IMR-90 (cell line): ENCODE measurements around the gene NUDT1. TPM values are rescaled to one million over a fixed set of nuclear protein-coding genes. Genes with fewer than 3 reads are reported as not detected.

Source experiments
- ATAC-seq: fragments of 200-7000 bp; cut with Tn5 transposase; 2 replicates; pipeline ENCODE4 v1.9.1; 2020; ENCODE audit warnings: low read depth, mild to moderate bottlenecking, moderate library complexity
- BruUV-seq: library from RNA; stranded (reverse); fragments of 400-500 nt; replicated peaks from 2 replicates; lab custom pipeline; 2021; lab: Mats Ljungman, UMichigan
- CTCF ChIA-PET: fragments of 300-600 bp; formaldehyde crosslinking; extraction: SDS; loops from one replicate; lab custom pipeline; 2021; ENCODE audit warnings: antibody characterized with exemption; lab: Yijun Ruan, JAX
- POLR2A ChIA-PET: fragments of 300-600 bp; sonication (Branson Sonifier 250); formaldehyde crosslinking; loops from one replicate; lab custom pipeline; 2022; ENCODE audit warnings: antibody characterized with exemption; ENCODE audit not compliant: unreplicated experiment; lab: Charles Lee
- DNase-seq: peaks from one replicate; pipeline ENCODE4 v3.0.0; 2013
- H2AFZ ChIP-seq: replicated peaks from 2 replicates; pipeline ENCODE3; 2013; ENCODE audit warnings: low read length, mild to moderate bottlenecking; ENCODE audit not compliant: poor library complexity
- H2AK5ac ChIP-seq: 2 replicates; pipeline ENCODE4 v1.6.1; 2013; ENCODE audit warnings: low read depth, low read length, inconsistent platforms
- H2AK9ac ChIP-seq: replicated peaks from 2 replicates; pipeline ENCODE3; 2013; ENCODE audit warnings: mild to moderate bottlenecking, low read depth, low read length, moderate library complexity; ENCODE audit not compliant: poor library complexity
- H2BK120ac ChIP-seq: 2 replicates; pipeline ENCODE4 v1.6.1; 2013; ENCODE audit warnings: low read depth, low read length, inconsistent platforms
- H2BK15ac ChIP-seq: 3 replicates; pipeline ENCODE4 v1.6.1; 2013; ENCODE audit warnings: low read depth, low read length, inconsistent platforms
- H2BK20ac ChIP-seq: 2 replicates; pipeline ENCODE4 v1.6.1; 2013; ENCODE audit warnings: low read depth, mild to moderate bottlenecking, inconsistent platforms, low read length, moderate library complexity
- H2BK5ac ChIP-seq: 2 replicates; pipeline ENCODE4 v1.6.1; 2013; ENCODE audit warnings: mild to moderate bottlenecking, low read depth, low read length, inconsistent platforms; ENCODE audit not compliant: poor library complexity, severe bottlenecking
- H3K14ac ChIP-seq: replicated peaks from 2 replicates; pipeline ENCODE4 v1.6.1; 2013; ENCODE audit warnings: low read depth, low read length, inconsistent platforms
- H3K18ac ChIP-seq: 2 replicates; pipeline ENCODE4 v1.6.1; 2013; ENCODE audit warnings: low read depth, low read length, control low read depth
- H3K23ac ChIP-seq: 2 replicates; pipeline ENCODE4 v1.6.1; 2013; ENCODE audit warnings: low read depth, low read length, inconsistent platforms
- H3K27ac ChIP-seq: 2 replicates; pipeline ENCODE4 v1.5.1; 2013; ENCODE audit warnings: mild to moderate bottlenecking, control low read depth, low read length; ENCODE audit not compliant: insufficient read depth
- H3K27me3 ChIP-seq: 2 replicates; pipeline ENCODE4 v1.6.1; 2013; ENCODE audit warnings: low read length; ENCODE audit not compliant: control insufficient read depth, insufficient read depth
- H3K36me3 ChIP-seq: 2 replicates; pipeline ENCODE4 v1.6.1; 2013; ENCODE audit warnings: low read length, mixed read lengths; ENCODE audit not compliant: control insufficient read depth, insufficient read depth
- H3K4ac ChIP-seq: 2 replicates; pipeline ENCODE4 v1.6.1; 2013; ENCODE audit warnings: low read depth, low read length, inconsistent platforms
- H3K4me1 ChIP-seq: 2 replicates; pipeline ENCODE4 v1.6.1; 2013; ENCODE audit warnings: low read length, mixed read lengths; ENCODE audit not compliant: control insufficient read depth, insufficient read depth
- H3K4me2 ChIP-seq: 2 replicates; pipeline ENCODE4 v1.6.1; 2013; ENCODE audit warnings: low read depth, mild to moderate bottlenecking, control low read depth, low read length, moderate library complexity
- H3K4me3 ChIP-seq: 2 replicates; pipeline ENCODE4 v1.5.1; 2013; ENCODE audit warnings: low read depth, mild to moderate bottlenecking, control low read depth, low read length, moderate library complexity; ENCODE audit not compliant: insufficient read depth
- H3K56ac ChIP-seq: 2 replicates; pipeline ENCODE4 v1.6.1; 2013; ENCODE audit warnings: low read length, inconsistent platforms; ENCODE audit not compliant: insufficient read depth; ENCODE audit errors: extremely low read depth
- H3K79me1 ChIP-seq, 2 experiments: 2 replicates each; pipeline ENCODE4 v1.6.1; 2013; ENCODE audit warnings: low read length in 2 of 2, inconsistent platforms in 1 of 2, low read depth in 1 of 2
- H3K9ac ChIP-seq: 2 replicates; pipeline ENCODE4 v1.6.1; 2013; ENCODE audit warnings: low read depth, low read length, control low read depth
- H3K9me1 ChIP-seq: 2 replicates; pipeline ENCODE4 v1.6.1; 2013; ENCODE audit warnings: low read length, inconsistent platforms; ENCODE audit not compliant: insufficient read depth
- H3K9me3 ChIP-seq: 2 replicates; pipeline ENCODE4 v1.6.1; 2013; ENCODE audit warnings: low read length; ENCODE audit not compliant: control insufficient read depth, insufficient read depth
- H4K20me1 ChIP-seq: 2 replicates; pipeline ENCODE4 v1.6.1; 2013; ENCODE audit warnings: low read length, inconsistent platforms; ENCODE audit not compliant: insufficient read depth
- H4K5ac ChIP-seq: 2 replicates; pipeline ENCODE4 v1.6.1; 2013; ENCODE audit warnings: mild to moderate bottlenecking, low read depth, low read length, control low read depth
- H4K8ac ChIP-seq, 2 experiments: 2 replicates each; pipeline ENCODE4 v1.6.1; 2013; ENCODE audit warnings: low read depth in 2 of 2, low read length in 2 of 2, control low read depth in 1 of 2, inconsistent platforms in 1 of 2
- H4K91ac ChIP-seq: 2 replicates; pipeline ENCODE4 v1.6.1; 2013; ENCODE audit warnings: low read depth, low read length, inconsistent platforms; ENCODE audit not compliant: insufficient read depth
- CEBPB ChIP-seq: IDR thresholded peaks from 2 replicates; pipeline ENCODE4 v1.6.1; 2012; ENCODE audit warnings: low read depth, low read length, improper control_type of control experiment
- CHD1 ChIP-seq: IDR thresholded peaks from 2 replicates; pipeline ENCODE4 v1.6.1; 2012; ENCODE audit warnings: low read depth, low read length, improper control_type of control experiment
- CTCF ChIP-seq: conservative IDR thresholded peaks from 2 replicates; pipeline ENCODE4 v1.5.1; 2012; ENCODE audit warnings: mild to moderate bottlenecking, low read depth, low read length, improper control_type of control experiment
- FOS ChIP-seq: fragments of 150-350 bp; IDR thresholded peaks from 2 replicates; pipeline ENCODE4 v1.6.1; 2016; ENCODE audit warnings: low read depth, low read length
- MAZ ChIP-seq: IDR thresholded peaks from 2 replicates; pipeline ENCODE4 v1.6.1; 2012; ENCODE audit warnings: low read depth, mild to moderate bottlenecking, low read length, improper control_type of control experiment, moderate library complexity, borderline replicate concordance
- MXI1 ChIP-seq: IDR thresholded peaks from 2 replicates; pipeline ENCODE4 v1.6.1; 2012; ENCODE audit warnings: low read depth, mild to moderate bottlenecking, low read length, moderate library complexity, borderline replicate concordance
- RFX5 ChIP-seq: IDR thresholded peaks from 2 replicates; pipeline ENCODE4 v1.8.0; 2012; ENCODE audit warnings: low read depth, mild to moderate bottlenecking, low read length, moderate library complexity
- USF2 ChIP-seq: fragments of 150-350 bp; IDR thresholded peaks from 2 replicates; pipeline ENCODE4 v1.6.1; 2017; ENCODE audit warnings: mild to moderate bottlenecking, antibody characterized with exemption, low read length, low read depth
- WGBS, 2 experiments: methylation state at CpG; one replicate each; pipeline versions ENCODE4 v1.1.5 to v1.1.7; 2013; ENCODE audit warnings: missing lambda C conversion rate in 2 of 2; ENCODE audit not compliant: insufficient read length in 1 of 2; ENCODE audit errors: extremely low coverage in 2 of 2; 5-methylcytosine and 5-hydroxymethylcytosine counted together
- dilution Hi-C: fragments of 300-500 bp; cut with HindIII; formaldehyde crosslinking; loops from one replicate; pipeline ENCODE4 v1.14.3; 2018; ENCODE audit warnings: low sequenced_read_pairs; ENCODE audit not compliant: unreplicated experiment
- in situ Hi-C: fragments of 300-500 bp; cut with MboI; formaldehyde crosslinking; loops from 3 replicates; pipeline ENCODE4 v1.14.3; 2019; ENCODE audit warnings: low sequenced_read_pairs, inconsistent platforms, mixed read lengths
- intact Hi-C: fragments of 100-400 bp; cut with micrococcal nuclease; formaldehyde crosslinking; loops from 2 replicates; pipeline ENCODE4 v1.10.0; 2022
- polyA plus RNA-seq, 3 experiments: library from polyadenylated mRNA; depleted of rRNA; stranded (reverse); fragments of >200 nt; gene quantifications; 2 replicates each; pipeline ENCODE4 v1.2.3, GENCODE V29; 2012; ENCODE audit warnings: low replicate concordance in 1 of 3
- total RNA-seq: library from RNA; depleted of rRNA; stranded (reverse); fragments of >200 nt; gene quantifications from 2 replicates; pipeline ENCODE4 v1.2.3, GENCODE V29; 2012

NUDT1 gene
- total and polyA plus RNA-seq, 2 of the 4 experiments (the other 2 are of a cell fraction): 33.4 to 49.1 TPM

- Histone ChIP-seq H3K4me2 (peak overlapping the region; percentile 49; the same call in 1 of the 2 replicates), H2BK120ac (peak overlapping the region; percentile 65; the same call in 1 of the 2 replicates), H3K9me3 (no peaks in the 10 kb centered on the region), H2BK5ac (peak overlapping the region; percentile 63), H4K8ac (0 out of 4 replicates have a peak overlapping the region, but pooled peaks of 1 of the 2 experiments have one; percentile 69), H3K4me1 (peaks cover 13% of the 10 kb centered on the region), H3K4me3 (no peak overlapping the region), H2BK15ac (no peak overlapping the region), H3K23ac (peak overlapping the region; percentile 2; the same call in 1 of the 2 replicates), H3K79me1 (peaks cover 0 to 8% of the 10 kb centered on the region in 2 experiments; a peak in 2 of 4 replicates), H2BK20ac (peak overlapping the region; percentile 18), H4K5ac (no peak overlapping the region; the same call in 1 of the 2 replicates), H3K4ac (0 out of 2 replicates have a peak overlapping the region, but pooled peaks have one; percentile 7), H3K18ac (no peak overlapping the region; the same call in 1 of the 2 replicates), H3K9me1 (no peaks in the 10 kb centered on the region), H4K91ac (no peak overlapping the region), H3K56ac (no peak overlapping the region), H3K9ac (no peak overlapping the region), H3K14ac (no peak overlapping the region), H4K20me1 (0 out of 2 replicates have a peak, but pooled peaks cover 4% of the 10 kb centered on the region), H3K27me3 (no peaks in the 10 kb centered on the region), H3K36me3 (peaks cover 15% of the 10 kb centered on the region), H2AK5ac (peak overlapping the region; percentile 97; the same call in 1 of the 2 replicates), H2AK9ac (peak overlapping the region; percentile 13), H2AFZ (no peak overlapping the region), H3K27ac (peak overlapping the region; percentile 50; the same call in 1 of the 2 replicates)
- no TSS peak for BruUV-seq
- POLR2A ChIA-PET: interaction anchor here (0.8 kb wide), 1 partner anchor 21 kb away, joined by 3 read pairs; no protein-coding TSS in a partner anchor
- 100% methylated on average over 1 of the region's 10 CpGs; no CpG with 5 or more reads in 1 of the 2 experiments for WGBS, 2 experiments
- DNase-seq (peak; percentile 57), ATAC-seq (peak; percentile 27; the same call in 1 of the 2 replicates)
- intact Hi-C loops: no loop called here
- TF ChIP-seq MXI1 (no peak), CTCF (no peak), FOS (no peak), CHD1 (no peak), USF2 (no peak), MAZ (no peak), RFX5 (no peak), CEBPB (no peak)
- dilution Hi-C loops: no loop called here
- in situ Hi-C loops: no loop called here
- CTCF ChIA-PET: interaction anchor here (0.9 kb wide), 1 partner anchor 78 kb away, joined by 3 read pairs; no protein-coding TSS in a partner anchor
These were observed 28.0 kb downstream of the NUDT1 start for GRCh38 chr7:2269991-2270460.
